Naive thymus-derived CD4-positive, alpha-beta T cell (primary cell): ENCODE measurements around the gene ATP9A. TPM values are rescaled to one million over a fixed set of nuclear protein-coding genes. Genes with fewer than 3 reads are reported as not detected.
"Not testable (repeated sequence)": the region's sequence is repeated elsewhere in the genome, so short reads cannot be mapped to it uniquely, and the experiment has no call there.

Experiments
- ATAC-seq: fragments of 150-1000 bp; cut with Tn5 transposase; 2 replicates; pipeline ENCODE4 v1.10.0; 2021; ENCODE audit warnings: mild to moderate bottlenecking, moderate library complexity
- CTCF ChIA-PET: fragments of 350-600 bp; sonication (Branson Sonifier 250); formaldehyde crosslinking; loops from one replicate; lab custom pipeline; 2021; ENCODE audit warnings: antibody characterized with exemption; lab: Charles Lee
- POLR2A ChIA-PET: fragments of 350-600 bp; sonication (Branson Sonifier 250); formaldehyde crosslinking; loops from one replicate; lab custom pipeline; 2021; ENCODE audit warnings: antibody characterized with exemption, inconsistent platforms; lab: Charles Lee
- DNase-seq, 9 donors: peaks; one replicate each; pipeline versions ENCODE4 v3.0.0 to v3.0.0-alpha.2; 2020 to 2022; ENCODE audit warnings: mixed read lengths in 1 of 9
- H3K27ac ChIP-seq: one replicate; pipeline ENCODE4 v1.7.0; 2013; ENCODE audit warnings: mild to moderate bottlenecking, low read depth, low read length, moderate library complexity
- H3K27me3 ChIP-seq, 2 donors: one replicate each; pipeline ENCODE4 v1.7.0; 2013; ENCODE audit warnings: low read length in 2 of 2, mild to moderate bottlenecking in 2 of 2, moderate library complexity in 2 of 2; ENCODE audit not compliant: control insufficient read depth in 2 of 2, insufficient read depth in 2 of 2
- H3K36me3 ChIP-seq, 3 experiments: 1 replicate in 2 of 3; 2 replicates in 1 of 3; pipeline ENCODE4 v1.7.0; 2013; ENCODE audit warnings: low read length in 3 of 3, mild to moderate bottlenecking in 3 of 3, moderate library complexity in 1 of 3; ENCODE audit not compliant: insufficient read depth in 3 of 3, control insufficient read depth in 2 of 3
- H3K4me1 ChIP-seq, 2 donors: one replicate each; pipeline ENCODE4 v1.7.0; 2013; ENCODE audit warnings: low read length in 2 of 2, mild to moderate bottlenecking in 2 of 2, moderate library complexity in 1 of 2; ENCODE audit not compliant: control insufficient read depth in 2 of 2, insufficient read depth in 2 of 2
- H3K4me3 ChIP-seq: 2 replicates; pipeline ENCODE4 v1.7.0; 2013; ENCODE audit warnings: mild to moderate bottlenecking, low read length
- H3K9me3 ChIP-seq, 3 experiments: 1 replicate in 2 of 3; 2 replicates in 1 of 3; pipeline ENCODE4 v1.7.0; 2013; ENCODE audit warnings: low read length in 3 of 3; ENCODE audit not compliant: control insufficient read depth in 2 of 3
- H3K27ac Mint-ChIP-seq, 9 donors: one replicate each; pipeline ENCODE4 v1.8.0; 2020 to 2022; ENCODE audit warnings: mixed read lengths in 9 of 9, mild to moderate bottlenecking in 8 of 9, moderate library complexity in 5 of 9, inconsistent platforms in 2 of 9
- H3K27me3 Mint-ChIP-seq, 5 donors: one replicate each; pipeline ENCODE4 v1.8.0; 2021 to 2022; ENCODE audit warnings: mixed read lengths in 5 of 5, mild to moderate bottlenecking in 1 of 5
- H3K36me3 Mint-ChIP-seq, 5 donors: one replicate each; pipeline ENCODE4 v1.8.0; 2020 to 2022; ENCODE audit warnings: mixed read lengths in 5 of 5, mild to moderate bottlenecking in 3 of 5, inconsistent platforms in 1 of 5
- H3K4me1 Mint-ChIP-seq, 7 donors: one replicate each; pipeline ENCODE4 v1.8.0; 2020 to 2022; ENCODE audit warnings: mixed read lengths in 7 of 7, mild to moderate bottlenecking in 3 of 7, inconsistent platforms in 1 of 7
- H3K4me3 Mint-ChIP-seq, 10 donors: one replicate each; pipeline ENCODE4 v1.8.0; 2020 to 2022; ENCODE audit warnings: mild to moderate bottlenecking in 10 of 10, mixed read lengths in 10 of 10, moderate library complexity in 6 of 10, inconsistent platforms in 2 of 10
- H3K9me3 Mint-ChIP-seq, 11 donors: one replicate each; pipeline ENCODE4 v1.8.0; 2020 to 2022; ENCODE audit warnings: mixed read lengths in 11 of 11, mild to moderate bottlenecking in 4 of 11, inconsistent platforms in 1 of 11, moderate library complexity in 1 of 11
- intact Hi-C, 2 donors: fragments of 100-400 bp; cut with micrococcal nuclease; formaldehyde crosslinking; loops; one replicate each; pipeline ENCODE4 v1.15.1; 2023
- polyA plus RNA-seq, 2 donors: library from polyadenylated mRNA; unstranded; fragments of 300-500 nt; fragmentation: Illumina TruSeq; gene quantifications; one replicate each; pipeline ENCODE4 v1.2.3, GENCODE V29; 2021
- total RNA-seq, 6 experiments: library from RNA in 5 of 6; stranded (reverse) in 5 of 6; gene quantifications; 1 replicate in 5 of 6; 2 replicates in 1 of 6; pipeline ENCODE4 v1.2.3 and lab custom pipeline; 2021 to 2026

The ATP9A gene
- total and polyA plus RNA-seq, 7 experiments from 2014 or later = 0.05 to 2.0 (median 0.83) TPM; not detected in 3

GRCh38 chr20:51653226-51653625, 115.0 kb downstream of the ATP9A start:
- Histone ChIP-seq H3K4me3 (no peak overlapping the region), H3K9me3 (no peaks in the 10 kb centered on the region), H3K36me3 (no peaks in the 10 kb centered on the region), H3K27me3 (no peaks in the 10 kb centered on the region), H3K4me1 (no peaks in the 10 kb centered on the region), H3K27ac (no peak overlapping the region)
- ATAC-seq (no peak), DNase-seq (no peak)
- Mint-ChIP-seq H3K9me3 (no peaks in the 10 kb centered on the region), H3K27ac (no peak overlapping the region), H3K4me1 (peaks cover 0 to 6% (median 0%) of the 10 kb centered on the region in 7 donors), H3K4me3 (no peak overlapping the region), H3K36me3 (no peaks in the 10 kb centered on the region), H3K27me3 (no peaks in the 10 kb centered on the region)
- POLR2A ChIA-PET = no interaction called here
- CTCF ChIA-PET = no interaction called here
- intact Hi-C loops = no loop called here

GRCh38 chr20:51651921-51652549, 116.2 kb downstream of the ATP9A start:
- Mint-ChIP-seq H3K4me3 (no peak overlapping the region), H3K36me3 (no peaks in the 10 kb centered on the region), H3K27ac (no peak overlapping the region), H3K27me3 (no peaks in the 10 kb centered on the region), H3K4me1 (peaks cover 0 to 6% (median 0%) of the 10 kb centered on the region in 7 donors), H3K9me3 (no peaks in the 10 kb centered on the region)
- H3K9me3 ChIP-seq = no peaks in the 10 kb centered on the region
- ChIA-PET CTCF (no interaction called here), POLR2A (no interaction called here)
- no peak for DNase-seq
- no peak overlapping the region for H3K27ac ChIP-seq
- no peaks in the 10 kb centered on the region for H3K4me1 ChIP-seq
- intact Hi-C loops = no loop called here
- no peak for ATAC-seq
- H3K27me3 ChIP-seq = no peaks in the 10 kb centered on the region
- H3K36me3 ChIP-seq = no peaks in the 10 kb centered on the region
- H3K4me3 ChIP-seq = no peak overlapping the region

- Histone ChIP-seq H3K36me3 (no peaks in the 10 kb centered on the region), H3K27me3 (no peaks in the 10 kb centered on the region), H3K4me1 (no peaks in the 10 kb centered on the region), H3K4me3 (no peak overlapping the region), H3K9me3 (no peaks in the 10 kb centered on the region), H3K27ac (no peak overlapping the region)
- no peak overlapping the region for H3K4me3 Mint-ChIP-seq
- no peak for DNase-seq
- H3K9me3 Mint-ChIP-seq = no peaks in the 10 kb centered on the region
- POLR2A ChIA-PET = no interaction called here
- intact Hi-C loops = no loop called here
- H3K27ac Mint-ChIP-seq = no peak overlapping the region
- H3K27me3 Mint-ChIP-seq = peaks cover 0 to 4% (median 0%) of the 10 kb centered on the region in 5 donors
- no peaks in the 10 kb centered on the region for H3K36me3 Mint-ChIP-seq
- peak; percentile 91 for ATAC-seq
- peaks cover 0 to 6% (median 0%) of the 10 kb centered on the region in 7 donors for H3K4me1 Mint-ChIP-seq
- CTCF ChIA-PET = no interaction called here
These were observed 117.5 kb downstream of the ATP9A start for GRCh38 chr20:51650685-51651134.

- H3K36me3 ChIP-seq = no peaks in the 10 kb centered on the region
- no peak overlapping the region for H3K4me3 Mint-ChIP-seq
- H3K4me1 ChIP-seq = no peaks in the 10 kb centered on the region
- no peak overlapping the region for H3K27ac ChIP-seq
- H3K27ac Mint-ChIP-seq = no peak overlapping the region
- no peaks in the 10 kb centered on the region for H3K36me3 Mint-ChIP-seq
- ChIA-PET CTCF (interaction anchor here (0.7 kb wide), 1 partner anchor 240 kb away, joined by 3 read pairs; no protein-coding TSS in a partner anchor), POLR2A (no interaction called here)
- H3K4me1 Mint-ChIP-seq = peaks cover 0 to 6% (median 0%) of the 10 kb centered on the region in 7 donors
- intact Hi-C loops = no loop called here
- H3K9me3 ChIP-seq = no peaks in the 10 kb centered on the region
- no peak overlapping the region for H3K4me3 ChIP-seq
- ATAC-seq (no peak), DNase-seq (no peak)
- H3K9me3 Mint-ChIP-seq = no peaks in the 10 kb centered on the region
- peaks cover 0 to 4% (median 0%) of the 10 kb centered on the region in 5 donors for H3K27me3 Mint-ChIP-seq
- no peaks in the 10 kb centered on the region for H3K27me3 ChIP-seq
These were observed 119.6 kb downstream of the ATP9A start for GRCh38 chr20:51648571-51648947.

- ChIA-PET CTCF (interaction anchor here (0.7 kb wide), 1 partner anchor 239 kb away, joined by 3 read pairs; no protein-coding TSS in a partner anchor), POLR2A (no interaction called here)
- H3K9me3 ChIP-seq = no peaks in the 10 kb centered on the region
- no peaks in the 10 kb centered on the region for H3K36me3 ChIP-seq
- H3K4me1 Mint-ChIP-seq = peaks cover 0 to 6% (median 0%) of the 10 kb centered on the region in 7 donors
- no peaks in the 10 kb centered on the region for H3K36me3 Mint-ChIP-seq
- ATAC-seq (no peak), DNase-seq (no peak)
- H3K27me3 ChIP-seq = no peaks in the 10 kb centered on the region
- H3K27ac ChIP-seq = no peak overlapping the region
- no peak overlapping the region for H3K4me3 ChIP-seq
- H3K4me3 Mint-ChIP-seq = no peak overlapping the region
- no peak overlapping the region for H3K27ac Mint-ChIP-seq
- intact Hi-C loops = no loop called here
- no peaks in the 10 kb centered on the region for H3K4me1 ChIP-seq
- no peaks in the 10 kb centered on the region for H3K9me3 Mint-ChIP-seq
- H3K27me3 Mint-ChIP-seq = peaks cover 0 to 4% (median 0%) of the 10 kb centered on the region in 5 donors
These were observed 120.3 kb downstream of the ATP9A start for GRCh38 chr20:51647674-51648570.

- H3K36me3 Mint-ChIP-seq, H3K27ac ChIP-seq, H3K4me1 ChIP-seq, H3K9me3 Mint-ChIP-seq, H3K27ac Mint-ChIP-seq, H3K9me3 ChIP-seq, H3K4me3 Mint-ChIP-seq, CTCF ChIA-PET, POLR2A ChIA-PET, H3K27me3 Mint-ChIP-seq, H3K36me3 ChIP-seq, ATAC-seq, H3K4me1 Mint-ChIP-seq, intact Hi-C loops, H3K27me3 ChIP-seq, DNase-seq, H3K4me3 ChIP-seq: not testable (repeated sequence)
These were observed 124.4 kb downstream of the ATP9A start for GRCh38 chr20:51643810-51644209.
